ENCODE measurements around the gene UGT1A6.

GRCh38 chr2:233743464-233744259 lies 51.0 kb downstream of the UGT1A6 start:
- TF ChIP-seq MYC (IDR thresholded peaks at IDR 0.05; ENCODE audit: low read depth, low read length) (no peak), POLR2A (IDR thresholded peaks at IDR 0.05; ENCODE audit: low read depth, low read length) (no peak), EZH2 (IDR thresholded peaks at IDR 0.05; ENCODE audit: borderline replicate concordance, low read depth, low read length, severe bottlenecking) (no peak), CTCF (IDR thresholded peaks at IDR 0.05; ENCODE audit: extremely low read depth in 1 of 2, insufficient read depth in 1 of 2, low read depth in 1 of 2, low read length in 2 of 2) (no peak), FOS (IDR thresholded peaks at IDR 0.05; ENCODE audit: borderline replicate concordance, insufficient read depth, low read length) (no peak), JUN (IDR thresholded peaks at IDR 0.05; ENCODE audit: borderline replicate concordance, insufficient read depth, insufficient read length, low read depth) (no peak)
